DND-41 (cell line): ENCODE results near the gene KDM5C.

Experiments
- ATAC-seq: fragments of 200-7000 bp; cut with Tn5 transposase; 3 replicates; pipeline ENCODE4 v1.9.1; 2021; ENCODE audit warnings: low read depth; ENCODE audit not compliant: insufficient read depth
- DNase-seq: peaks from one replicate; pipeline ENCODE4 v3.0.0-alpha.2; 2020
- H2AFZ ChIP-seq: 2 replicates; pipeline ENCODE4 v1.6.0; 2012; ENCODE audit warnings: low read depth, low read length
- H3K27ac ChIP-seq: 2 replicates; pipeline ENCODE4 v1.5.1; 2012; ENCODE audit warnings: low read length, inconsistent platforms
- H3K27me3 ChIP-seq: fragments of 200-600 bp; sonication (generic); 2 replicates; pipeline ENCODE4 v1.6.0; 2012; ENCODE audit warnings: low read length, mild to moderate bottlenecking, inconsistent platforms; ENCODE audit not compliant: insufficient read depth, poor library complexity
- H3K36me3 ChIP-seq: 2 replicates; pipeline ENCODE4 v1.5.1; 2012; ENCODE audit warnings: low read length, inconsistent platforms; ENCODE audit not compliant: insufficient read depth
- H3K4me1 ChIP-seq: 2 replicates; pipeline ENCODE4 v1.5.1; 2012; ENCODE audit warnings: mild to moderate bottlenecking, low read length; ENCODE audit not compliant: insufficient read depth
- H3K4me2 ChIP-seq: 2 replicates; pipeline ENCODE4 v1.6.0; 2012; ENCODE audit warnings: mild to moderate bottlenecking, moderate library complexity, low read length, inconsistent platforms; ENCODE audit not compliant: insufficient read depth
- H3K4me3 ChIP-seq, 2 experiments: fragments of 200-600 bp in 1 of 2; shearing (Covaris generic) in 1 of 2; 2 replicates each; pipeline ENCODE4 v1.5.1; 2012 to 2016; ENCODE audit warnings: inconsistent platforms in 2 of 2, low read length in 2 of 2, mild to moderate bottlenecking in 2 of 2, low read depth in 1 of 2, moderate library complexity in 1 of 2
- H3K79me2 ChIP-seq: 2 replicates; pipeline ENCODE4 v1.6.0; 2012; ENCODE audit warnings: low read length, inconsistent platforms; ENCODE audit not compliant: insufficient read depth
- H3K9ac ChIP-seq: 2 replicates; pipeline ENCODE4 v1.6.0; 2012; ENCODE audit warnings: low read depth, mild to moderate bottlenecking, inconsistent platforms, low read length, moderate library complexity
- H3K9me3 ChIP-seq: 2 replicates; pipeline ENCODE4 v1.5.1; 2012; ENCODE audit warnings: low read length, moderate library complexity, mild to moderate bottlenecking, inconsistent platforms; ENCODE audit not compliant: insufficient read depth, severe bottlenecking
- H4K20me1 ChIP-seq: 2 replicates; pipeline ENCODE4 v1.6.0; 2012; ENCODE audit warnings: low read length; ENCODE audit not compliant: insufficient read depth
- CTCF ChIP-seq: IDR thresholded peaks from 2 replicates; pipeline ENCODE4 v1.5.1; 2012; ENCODE audit warnings: borderline replicate concordance, low read length, moderate library complexity, mild to moderate bottlenecking; ENCODE audit not compliant: poor library complexity, severe bottlenecking; ENCODE audit errors: extremely low read depth
- EZH2 ChIP-seq: IDR thresholded peaks from 3 replicates; pipeline ENCODE4 v1.6.1; 2012; ENCODE audit warnings: borderline replicate concordance, low read depth, mild to moderate bottlenecking, moderate library complexity, low read length, inconsistent platforms; ENCODE audit not compliant: severe bottlenecking

KDM5C gene

GRCh38 chrX:53251307-53251706 is 26.3 kb upstream of the KDM5C start:
- DNase-seq (no peak), ATAC-seq (no peak)
- Histone ChIP-seq H4K20me1 (no peaks in the 10 kb centered on the region), H3K4me1 (no peaks in the 10 kb centered on the region), H3K4me2 (no peak overlapping the region), H3K27me3 (no peaks in the 10 kb centered on the region), H3K27ac (no peak overlapping the region), H3K9ac (no peak overlapping the region), H3K9me3 (no peaks in the 10 kb centered on the region), H3K79me2 (no peaks in the 10 kb centered on the region), H3K36me3 (no peaks in the 10 kb centered on the region), H3K4me3 (no peak overlapping the region), H2AFZ (no peak overlapping the region)
- no peak for TF ChIP-seq CTCF
- no peak for TF ChIP-seq EZH2

GRCh38 chrX:53250556-53250955 is 25.5 kb upstream of the KDM5C start:
- Histone ChIP-seq H3K9ac (no peak overlapping the region), H3K36me3 (no peaks in the 10 kb centered on the region), H3K4me3 (no peak overlapping the region), H2AFZ (no peak overlapping the region), H3K27me3 (no peaks in the 10 kb centered on the region), H3K4me2 (no peak overlapping the region), H4K20me1 (no peaks in the 10 kb centered on the region), H3K9me3 (no peaks in the 10 kb centered on the region), H3K27ac (no peak overlapping the region), H3K79me2 (no peaks in the 10 kb centered on the region), H3K4me1 (no peaks in the 10 kb centered on the region)
- no peak for TF ChIP-seq CTCF
- TF ChIP-seq EZH2, result no peak
- no peak for ATAC-seq
- no peak for DNase-seq

GRCh38 chrX:53249408-53250042 is 24.5 kb upstream of the KDM5C start:
- no peak for ATAC-seq
- no peak for TF ChIP-seq EZH2
- TF ChIP-seq CTCF, result no peak
- no peaks in the 10 kb centered on the region for H4K20me1 ChIP-seq
- DNase-seq, result no peak
- H3K4me3 ChIP-seq, result no peak overlapping the region
- no peaks in the 10 kb centered on the region for H3K36me3 ChIP-seq
- no peak overlapping the region for H3K4me2 ChIP-seq
- no peaks in the 10 kb centered on the region for H3K9me3 ChIP-seq
- no peak overlapping the region for H2AFZ ChIP-seq
- no peaks in the 10 kb centered on the region for H3K79me2 ChIP-seq
- no peak overlapping the region for H3K27ac ChIP-seq
- H3K27me3 ChIP-seq, result no peaks in the 10 kb centered on the region
- no peaks in the 10 kb centered on the region for H3K4me1 ChIP-seq
- H3K9ac ChIP-seq, result no peak overlapping the region

- no peaks in the 10 kb centered on the region for H3K36me3 ChIP-seq
- no peak overlapping the region for H3K4me3 ChIP-seq
- no peak overlapping the region for H3K4me2 ChIP-seq
- DNase-seq (no peak), ATAC-seq (no peak)
- no peak overlapping the region for H3K9ac ChIP-seq
- H4K20me1 ChIP-seq, result no peaks in the 10 kb centered on the region
- no peak overlapping the region for H2AFZ ChIP-seq
- no peaks in the 10 kb centered on the region for H3K27me3 ChIP-seq
- H3K4me1 ChIP-seq, result no peaks in the 10 kb centered on the region
- H3K27ac ChIP-seq, result no peak overlapping the region
- no peaks in the 10 kb centered on the region for H3K9me3 ChIP-seq
- TF ChIP-seq CTCF (no peak), EZH2 (no peak)
- H3K79me2 ChIP-seq, result no peaks in the 10 kb centered on the region
Measured at GRCh38 chrX:53247928-53248327, 22.9 kb upstream of the KDM5C start.
